ENCODE results near the gene HSF5.

HSF5 gene

GRCh38 chr17:58501451-58501850 is 13.2 kb upstream of the HSF5 start:
- Histone ChIP-seq H3K4me1 (ENCODE audit: low read length) (peaks cover 23% of the 10 kb centered on the region), H3K4me2 (ENCODE audit: low read depth, low read length) (no peak overlapping the region), H3K27me3 (replicated peaks; ENCODE audit: insufficient read depth, low read length) (no peaks in the 10 kb centered on the region), H4K20me1 (ENCODE audit: insufficient read depth, low read length) (no peaks in the 10 kb centered on the region), H2AFZ (ENCODE audit: low read length) (no peak overlapping the region), H3K9me2 (replicated peaks; ENCODE audit: insufficient read depth, low read length) (no peaks in the 10 kb centered on the region), H3K4me3 (ENCODE audit: low read length) (no peak overlapping the region), H3K27ac (ENCODE audit: low read length) (no peak overlapping the region), H3K79me2 (ENCODE audit: low read length) (peaks cover 13% of the 10 kb centered on the region; the same call in 1 of the 2 replicates), H3F3A (ENCODE audit: insufficient read depth, low read length) (peaks cover 17% of the 10 kb centered on the region), H3K9ac (ENCODE audit: low read length) (no peak overlapping the region), H3K9me3 (replicated peaks; ENCODE audit: insufficient read depth, low read length) (no peaks in the 10 kb centered on the region), H3K36me3 (replicated peaks; ENCODE audit: insufficient read depth, low read length) (peaks cover 11% of the 10 kb centered on the region)
- TF ChIP-seq EZH2 (optimal IDR thresholded peaks at IDR 0.05; ENCODE audit: low read depth, low read length) (no peak), EZH2phosphoT487 (IDR thresholded peaks at IDR 0.05; ENCODE audit: low read length) (no peak), CTCF (IDR thresholded peaks at IDR 0.05; ENCODE audit: low read length) (no peak)
- no peak for DNase-seq

GRCh38 chr17:58498177-58498828 is 10.1 kb upstream of the HSF5 start:
- no peaks in the 10 kb centered on the region for H3F3A ChIP-seq (ENCODE audit: insufficient read depth, low read length)
- no peak for DNase-seq
- no peak for TF ChIP-seq EZH2 (optimal IDR thresholded peaks at IDR 0.05; ENCODE audit: low read depth, low read length)
- TF ChIP-seq EZH2phosphoT487 (IDR thresholded peaks at IDR 0.05; ENCODE audit: low read length): no peak
- TF ChIP-seq CTCF (IDR thresholded peaks at IDR 0.05; ENCODE audit: low read length): no peak
- H3K4me3 ChIP-seq (ENCODE audit: low read length): no peak overlapping the region
- no peaks in the 10 kb centered on the region for H3K4me1 ChIP-seq (ENCODE audit: low read length)
- no peak overlapping the region for H3K9ac ChIP-seq (ENCODE audit: low read length)
- H4K20me1 ChIP-seq (ENCODE audit: insufficient read depth, low read length): no peaks in the 10 kb centered on the region
- no peak overlapping the region for H3K27ac ChIP-seq (ENCODE audit: low read length)
- H2AFZ ChIP-seq (ENCODE audit: low read length): no peak overlapping the region
- H3K79me2 ChIP-seq (ENCODE audit: low read length): 0 out of 2 replicates have a peak, but pooled peaks cover 4% of the 10 kb centered on the region
- no peaks in the 10 kb centered on the region for H3K27me3 ChIP-seq (replicated peaks; ENCODE audit: insufficient read depth, low read length)
- H3K4me2 ChIP-seq (ENCODE audit: low read depth, low read length): no peak overlapping the region
- H3K36me3 ChIP-seq (replicated peaks; ENCODE audit: insufficient read depth, low read length): peaks cover 5% of the 10 kb centered on the region; the same call in 1 of the 2 replicates
- no peaks in the 10 kb centered on the region for H3K9me2 ChIP-seq (replicated peaks; ENCODE audit: insufficient read depth, low read length)
- no peaks in the 10 kb centered on the region for H3K9me3 ChIP-seq (replicated peaks; ENCODE audit: insufficient read depth, low read length)

GRCh38 chr17:58493506-58493905 is 5.3 kb upstream of the HSF5 start:
- Histone ChIP-seq H3F3A (ENCODE audit: insufficient read depth, low read length) (no peaks in the 10 kb centered on the region), H3K36me3 (replicated peaks; ENCODE audit: insufficient read depth, low read length) (peaks cover 11% of the 10 kb centered on the region; the same call in 1 of the 2 replicates), H4K20me1 (ENCODE audit: insufficient read depth, low read length) (no peaks in the 10 kb centered on the region), H3K27me3 (replicated peaks; ENCODE audit: insufficient read depth, low read length) (no peaks in the 10 kb centered on the region), H3K9ac (ENCODE audit: low read length) (no peak overlapping the region), H3K79me2 (ENCODE audit: low read length) (no peaks in the 10 kb centered on the region), H3K4me1 (ENCODE audit: low read length) (no peaks in the 10 kb centered on the region), H3K9me3 (replicated peaks; ENCODE audit: insufficient read depth, low read length) (no peaks in the 10 kb centered on the region), H3K4me2 (ENCODE audit: low read depth, low read length) (no peak overlapping the region), H2AFZ (ENCODE audit: low read length) (no peak overlapping the region), H3K4me3 (ENCODE audit: low read length) (no peak overlapping the region), H3K27ac (ENCODE audit: low read length) (no peak overlapping the region), H3K9me2 (replicated peaks; ENCODE audit: insufficient read depth, low read length) (no peaks in the 10 kb centered on the region)
- no peak for DNase-seq
- no peak for TF ChIP-seq CTCF (IDR thresholded peaks at IDR 0.05; ENCODE audit: low read length)
- TF ChIP-seq EZH2phosphoT487 (IDR thresholded peaks at IDR 0.05; ENCODE audit: low read length): no peak
- no peak for TF ChIP-seq EZH2 (optimal IDR thresholded peaks at IDR 0.05; ENCODE audit: low read depth, low read length)

Measured in MM.1S (cell line).